HCT116 (cell line): ENCODE measurements around the gene DGKG.

Experiments
- EZH2 ChIP-seq: fragments of 200-600 bp; sonication (generic); IDR thresholded peaks from 2 replicates; pipeline ENCODE4 v1.6.1; 2017; ENCODE audit warnings: antibody characterized with exemption, mixed run types
- FOSL1 ChIP-seq: IDR thresholded peaks from 2 replicates; pipeline ENCODE4 v1.6.1; 2012; ENCODE audit warnings: low read depth
- JUND ChIP-seq: IDR thresholded peaks from 2 replicates; pipeline ENCODE4 v1.6.1; 2012
- POLR2A ChIP-seq: IDR thresholded peaks from 2 replicates; pipeline ENCODE4 v1.7.0; 2011; ENCODE audit warnings: borderline replicate concordance; ENCODE audit not compliant: insufficient read depth, insufficient read length; ENCODE audit errors: extremely low read depth
- POLR2AphosphoS5 ChIP-seq: IDR thresholded peaks from 2 replicates; pipeline ENCODE4 v1.6.1; 2011; ENCODE audit warnings: mild to moderate bottlenecking, low read depth, low read length, moderate library complexity
- RAD21 ChIP-seq: IDR thresholded peaks from 2 replicates; pipeline ENCODE4 v1.6.1; 2012; ENCODE audit warnings: low read depth, mild to moderate bottlenecking
- REST ChIP-seq: IDR thresholded peaks from 2 replicates; pipeline ENCODE4 v1.6.1; 2012; ENCODE audit warnings: low read depth
- SP1 ChIP-seq: IDR thresholded peaks from 2 replicates; pipeline ENCODE4 v1.6.1; 2012; ENCODE audit warnings: low read depth
- ZNF274 ChIP-seq: fragments of 200-500 bp; sonication (Bioruptor generic); IDR thresholded peaks from 2 replicates; pipeline ENCODE4 v1.6.1; 2014; ENCODE audit warnings: mild to moderate bottlenecking, low read depth, low read length, inconsistent platforms
- TF ChIP-seq, protein P1 (sequence below), 3 experiments: fragments of 200-600 bp in 1 of 3; sonication (generic) in 1 of 3; IDR thresholded peaks in 2 of 3; conservative IDR thresholded peaks in 1 of 3; 2 replicates each; pipeline ENCODE4 v1.5.1; 2012 to 2017; ENCODE audit warnings: low read depth in 2 of 3, low read length in 2 of 3, antibody characterized with exemption in 1 of 3, borderline replicate concordance in 1 of 3, control low read depth in 1 of 3, mild to moderate bottlenecking in 1 of 3, mixed read lengths in 1 of 3, mixed run types in 1 of 3, moderate library complexity in 1 of 3; ENCODE audit not compliant: insufficient read depth in 1 of 3
- TF ChIP-seq, protein P2 (sequence below): IDR thresholded peaks from 2 replicates; pipeline ENCODE4 v1.6.1; 2011; ENCODE audit warnings: mild to moderate bottlenecking, low read length, moderate library complexity; ENCODE audit not compliant: insufficient replicate concordance; ENCODE audit errors: extremely low read depth
- TF ChIP-seq, protein P3 (sequence below): IDR thresholded peaks from 2 replicates; pipeline ENCODE4 v1.6.1; 2012

GRCh38 chr3:186320862-186321568 is 41.0 kb downstream of the DGKG start:
- TF ChIP-seq POLR2AphosphoS5 (no peak), JUND (no peak), POLR2A (no peak), REST (no peak), EZH2 (no peak), SP1 (no peak), ZNF274 (no peak), RAD21 (no peak), FOSL1 (no peak)
- TF ChIP-seq, protein P1, sequence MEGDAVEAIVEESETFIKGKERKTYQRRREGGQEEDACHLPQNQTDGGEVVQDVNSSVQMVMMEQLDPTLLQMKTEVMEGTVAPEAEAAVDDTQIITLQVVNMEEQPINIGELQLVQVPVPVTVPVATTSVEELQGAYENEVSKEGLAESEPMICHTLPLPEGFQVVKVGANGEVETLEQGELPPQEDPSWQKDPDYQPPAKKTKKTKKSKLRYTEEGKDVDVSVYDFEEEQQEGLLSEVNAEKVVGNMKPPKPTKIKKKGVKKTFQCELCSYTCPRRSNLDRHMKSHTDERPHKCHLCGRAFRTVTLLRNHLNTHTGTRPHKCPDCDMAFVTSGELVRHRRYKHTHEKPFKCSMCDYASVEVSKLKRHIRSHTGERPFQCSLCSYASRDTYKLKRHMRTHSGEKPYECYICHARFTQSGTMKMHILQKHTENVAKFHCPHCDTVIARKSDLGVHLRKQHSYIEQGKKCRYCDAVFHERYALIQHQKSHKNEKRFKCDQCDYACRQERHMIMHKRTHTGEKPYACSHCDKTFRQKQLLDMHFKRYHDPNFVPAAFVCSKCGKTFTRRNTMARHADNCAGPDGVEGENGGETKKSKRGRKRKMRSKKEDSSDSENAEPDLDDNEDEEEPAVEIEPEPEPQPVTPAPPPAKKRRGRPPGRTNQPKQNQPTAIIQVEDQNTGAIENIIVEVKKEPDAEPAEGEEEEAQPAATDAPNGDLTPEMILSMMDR (IDR thresholded peaks at IDR 0.05 in 2 of 3, conservative IDR thresholded peaks at IDR 0.05 in 1 of 3; ENCODE audit: borderline replicate concordance in 1 of 3, insufficient read depth in 1 of 3, low read depth in 2 of 3, low read length in 2 of 3), result no peak
- TF ChIP-seq, protein P2, sequence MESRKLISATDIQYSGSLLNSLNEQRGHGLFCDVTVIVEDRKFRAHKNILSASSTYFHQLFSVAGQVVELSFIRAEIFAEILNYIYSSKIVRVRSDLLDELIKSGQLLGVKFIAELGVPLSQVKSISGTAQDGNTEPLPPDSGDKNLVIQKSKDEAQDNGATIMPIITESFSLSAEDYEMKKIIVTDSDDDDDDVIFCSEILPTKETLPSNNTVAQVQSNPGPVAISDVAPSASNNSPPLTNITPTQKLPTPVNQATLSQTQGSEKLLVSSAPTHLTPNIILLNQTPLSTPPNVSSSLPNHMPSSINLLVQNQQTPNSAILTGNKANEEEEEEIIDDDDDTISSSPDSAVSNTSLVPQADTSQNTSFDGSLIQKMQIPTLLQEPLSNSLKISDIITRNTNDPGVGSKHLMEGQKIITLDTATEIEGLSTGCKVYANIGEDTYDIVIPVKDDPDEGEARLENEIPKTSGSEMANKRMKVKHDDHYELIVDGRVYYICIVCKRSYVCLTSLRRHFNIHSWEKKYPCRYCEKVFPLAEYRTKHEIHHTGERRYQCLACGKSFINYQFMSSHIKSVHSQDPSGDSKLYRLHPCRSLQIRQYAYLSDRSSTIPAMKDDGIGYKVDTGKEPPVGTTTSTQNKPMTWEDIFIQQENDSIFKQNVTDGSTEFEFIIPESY, result no peak
- TF ChIP-seq, protein P3, sequence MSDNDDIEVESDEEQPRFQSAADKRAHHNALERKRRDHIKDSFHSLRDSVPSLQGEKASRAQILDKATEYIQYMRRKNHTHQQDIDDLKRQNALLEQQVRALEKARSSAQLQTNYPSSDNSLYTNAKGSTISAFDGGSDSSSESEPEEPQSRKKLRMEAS, result no peak
